ENCODE measurements around the gene ADK. TPM values are rescaled to one million over a fixed set of nuclear protein-coding genes. Genes with fewer than 3 reads are reported as not detected.
"Not testable (repeated sequence)": the region's sequence is repeated elsewhere in the genome, so short reads cannot be mapped to it uniquely, and the experiment has no call there.

Gene ADK
- total and polyA plus RNA-seq, 2 donors (not counting 1 experiment from before 2014, with no cell fraction given): 25.3 to 47.8 TPM

DNA sequence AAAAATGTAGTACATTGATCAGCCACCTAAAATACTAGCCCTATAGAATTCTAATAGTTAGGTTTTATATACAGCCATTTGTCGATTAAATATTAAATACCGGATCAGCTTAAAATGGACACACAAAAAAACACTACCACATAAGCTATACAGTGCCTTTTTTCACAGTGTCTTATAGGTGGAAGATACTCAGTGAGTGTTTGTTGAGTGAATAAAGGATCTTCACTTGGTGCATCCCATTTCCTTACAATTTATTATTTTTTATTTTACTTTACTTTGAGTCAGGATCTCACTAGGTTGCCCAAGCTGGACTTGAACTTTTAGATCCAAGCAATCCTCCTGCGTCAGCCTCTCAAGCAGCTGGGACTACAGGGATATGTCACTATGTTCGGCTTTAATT lies 340.0 kb downstream of the ADK start:
- H3K79me2 ChIP-seq (ENCODE audit: control insufficient read depth, insufficient read depth, low read length): no peaks in the 10 kb centered on the region
- H3K9me3 ChIP-seq (ENCODE audit: control insufficient read depth, insufficient read depth, low read depth, low read length): no peaks in the 10 kb centered on the region
- H3K27me3 ChIP-seq (ENCODE audit: control insufficient read depth, insufficient read depth, low read length): no peaks in the 10 kb centered on the region
- no peak overlapping the region for H3K27ac ChIP-seq (ENCODE audit: insufficient read depth, low read length)
- DNase-seq (ENCODE audit: low read depth in 2 of 2): no peak
- H3K36me3 ChIP-seq (ENCODE audit: control insufficient read depth, insufficient read depth, low read length): no peaks in the 10 kb centered on the region
- no peak overlapping the region for H3K9ac ChIP-seq (ENCODE audit: insufficient read depth, low read length)
- no peak overlapping the region for H2AFZ ChIP-seq (ENCODE audit: low read length)
- no peaks in the 10 kb centered on the region for H4K20me1 ChIP-seq (ENCODE audit: control insufficient read depth, extremely low read depth, insufficient read depth, low read length)
- no peak overlapping the region for H3K4me3 ChIP-seq (replicated peaks in 1 of 4; ENCODE audit: control extremely low read depth in 1 of 4, insufficient read depth in 1 of 4, low read depth in 3 of 4, low read length in 4 of 4)
- no peaks in the 10 kb centered on the region for H3K4me1 ChIP-seq (ENCODE audit: control insufficient read depth, extremely low read depth, insufficient read depth, low read length)
- TF ChIP-seq, protein P1, sequence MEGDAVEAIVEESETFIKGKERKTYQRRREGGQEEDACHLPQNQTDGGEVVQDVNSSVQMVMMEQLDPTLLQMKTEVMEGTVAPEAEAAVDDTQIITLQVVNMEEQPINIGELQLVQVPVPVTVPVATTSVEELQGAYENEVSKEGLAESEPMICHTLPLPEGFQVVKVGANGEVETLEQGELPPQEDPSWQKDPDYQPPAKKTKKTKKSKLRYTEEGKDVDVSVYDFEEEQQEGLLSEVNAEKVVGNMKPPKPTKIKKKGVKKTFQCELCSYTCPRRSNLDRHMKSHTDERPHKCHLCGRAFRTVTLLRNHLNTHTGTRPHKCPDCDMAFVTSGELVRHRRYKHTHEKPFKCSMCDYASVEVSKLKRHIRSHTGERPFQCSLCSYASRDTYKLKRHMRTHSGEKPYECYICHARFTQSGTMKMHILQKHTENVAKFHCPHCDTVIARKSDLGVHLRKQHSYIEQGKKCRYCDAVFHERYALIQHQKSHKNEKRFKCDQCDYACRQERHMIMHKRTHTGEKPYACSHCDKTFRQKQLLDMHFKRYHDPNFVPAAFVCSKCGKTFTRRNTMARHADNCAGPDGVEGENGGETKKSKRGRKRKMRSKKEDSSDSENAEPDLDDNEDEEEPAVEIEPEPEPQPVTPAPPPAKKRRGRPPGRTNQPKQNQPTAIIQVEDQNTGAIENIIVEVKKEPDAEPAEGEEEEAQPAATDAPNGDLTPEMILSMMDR (conservative IDR thresholded peaks at IDR 0.05 in 1 of 2, IDR thresholded peaks at IDR 0.05 in 1 of 2; ENCODE audit: low read depth in 1 of 2, low read length in 2 of 2): no peak
- no peak overlapping the region for H3K4me2 ChIP-seq (ENCODE audit: extremely low read depth, insufficient read depth, low read length)

DNA sequence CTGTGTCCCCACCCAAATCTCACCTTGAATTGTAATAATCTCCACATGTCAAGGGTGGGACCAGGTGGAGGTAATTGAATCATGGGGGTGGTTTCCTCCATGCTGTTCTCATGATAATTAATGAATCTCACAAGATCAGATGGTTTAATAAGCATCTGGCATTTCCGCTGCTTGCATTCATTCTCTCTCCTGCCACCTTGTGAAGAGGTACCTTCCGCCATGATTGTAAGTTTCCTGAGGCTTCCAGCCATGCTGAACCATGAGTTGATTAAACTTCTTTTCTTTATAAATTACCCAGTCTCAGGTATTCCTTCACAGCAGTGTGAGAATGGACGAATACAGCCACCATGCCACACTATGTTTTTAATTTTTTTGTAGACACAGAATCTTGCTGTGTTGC lies 345.3 kb downstream of the ADK start:
- H4K20me1 ChIP-seq (ENCODE audit: control insufficient read depth, extremely low read depth, insufficient read depth, low read length); DNase-seq (ENCODE audit: low read depth in 2 of 2); H3K79me2 ChIP-seq (ENCODE audit: control insufficient read depth, insufficient read depth, low read length); H3K36me3 ChIP-seq (ENCODE audit: control insufficient read depth, insufficient read depth, low read length); H3K9ac ChIP-seq (ENCODE audit: insufficient read depth, low read length); H3K4me3 ChIP-seq (replicated peaks in 1 of 4; ENCODE audit: control extremely low read depth in 1 of 4, insufficient read depth in 1 of 4, low read depth in 3 of 4, low read length in 4 of 4); H3K27ac ChIP-seq (ENCODE audit: insufficient read depth, low read length); H3K27me3 ChIP-seq (ENCODE audit: control insufficient read depth, insufficient read depth, low read length); H3K9me3 ChIP-seq (ENCODE audit: control insufficient read depth, insufficient read depth, low read depth, low read length); H3K4me1 ChIP-seq (ENCODE audit: control insufficient read depth, extremely low read depth, insufficient read depth, low read length); H2AFZ ChIP-seq (ENCODE audit: low read length); H3K4me2 ChIP-seq (ENCODE audit: extremely low read depth, insufficient read depth, low read length): not testable (repeated sequence)

DNA sequence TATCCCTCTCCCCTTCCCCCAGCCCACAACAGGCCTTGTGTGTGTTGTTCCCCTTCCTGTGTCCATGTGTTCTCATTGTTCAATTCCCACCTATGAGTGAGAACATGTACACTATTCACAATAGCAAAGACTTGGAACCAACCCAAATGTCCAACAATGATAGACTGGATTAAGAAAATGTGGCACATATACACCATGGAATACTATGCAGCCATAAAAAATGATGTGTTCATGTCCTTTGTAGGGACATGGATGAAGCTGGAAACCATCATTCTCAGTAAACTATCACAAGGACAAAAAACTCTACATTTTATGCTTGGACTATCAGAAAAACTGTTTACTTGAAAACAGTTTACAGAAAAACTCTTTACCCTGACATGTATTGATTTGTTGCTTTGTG lies 347.6 kb downstream of the ADK start:
- H3K9ac ChIP-seq (ENCODE audit: insufficient read depth, low read length); DNase-seq (ENCODE audit: low read depth in 2 of 2); H3K27me3 ChIP-seq (ENCODE audit: control insufficient read depth, insufficient read depth, low read length); H3K4me2 ChIP-seq (ENCODE audit: extremely low read depth, insufficient read depth, low read length); H3K4me3 ChIP-seq (replicated peaks in 1 of 4; ENCODE audit: control extremely low read depth in 1 of 4, insufficient read depth in 1 of 4, low read depth in 3 of 4, low read length in 4 of 4); H4K20me1 ChIP-seq (ENCODE audit: control insufficient read depth, extremely low read depth, insufficient read depth, low read length); H3K9me3 ChIP-seq (ENCODE audit: control insufficient read depth, insufficient read depth, low read depth, low read length); H2AFZ ChIP-seq (ENCODE audit: low read length); H3K36me3 ChIP-seq (ENCODE audit: control insufficient read depth, insufficient read depth, low read length); H3K79me2 ChIP-seq (ENCODE audit: control insufficient read depth, insufficient read depth, low read length); H3K27ac ChIP-seq (ENCODE audit: insufficient read depth, low read length): not testable (repeated sequence)
- H3K4me1 ChIP-seq (ENCODE audit: control insufficient read depth, extremely low read depth, insufficient read depth, low read length): peaks cover 13% of the 10 kb centered on the region

DNA sequence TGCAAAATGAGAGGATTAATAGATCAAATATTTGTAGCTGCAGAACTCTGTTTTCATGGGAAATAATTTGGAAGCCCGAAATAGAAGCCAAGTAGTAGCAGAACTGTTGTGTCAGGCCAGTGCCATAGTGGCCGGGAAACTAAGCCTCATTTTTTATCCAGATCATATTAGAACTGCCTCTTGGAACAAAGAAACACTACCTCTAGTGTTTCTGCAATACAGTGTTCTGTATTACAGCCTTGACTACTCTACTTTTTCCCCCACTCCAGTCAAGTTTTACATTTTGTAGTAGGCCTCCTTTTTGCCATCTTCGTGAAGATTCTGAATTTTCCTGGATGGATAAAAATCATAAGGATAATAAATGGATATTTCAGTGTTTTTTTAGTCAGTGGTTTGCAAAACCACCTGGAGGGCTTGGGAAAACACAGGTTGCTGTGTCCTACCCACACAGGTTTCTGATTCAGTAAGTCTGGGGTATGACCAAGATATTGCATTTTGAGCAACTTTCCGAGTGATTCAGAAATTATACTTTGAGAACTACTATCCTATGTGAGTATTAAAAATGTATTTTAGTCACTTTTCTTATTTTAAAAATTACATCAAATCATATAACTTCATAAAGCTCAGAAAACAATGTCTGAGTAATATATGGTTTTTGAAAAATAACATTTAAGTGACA lies 349.1 kb downstream of the ADK start:
- H3K36me3 ChIP-seq (ENCODE audit: control insufficient read depth, insufficient read depth, low read length): no peaks in the 10 kb centered on the region
- H3K27ac ChIP-seq (ENCODE audit: insufficient read depth, low read length): peak overlapping the region; percentile 13
- H3K4me1 ChIP-seq (ENCODE audit: control insufficient read depth, extremely low read depth, insufficient read depth, low read length): peaks cover 14% of the 10 kb centered on the region
- H3K4me3 ChIP-seq (replicated peaks in 1 of 4; ENCODE audit: control extremely low read depth in 1 of 4, insufficient read depth in 1 of 4, low read depth in 3 of 4, low read length in 4 of 4): no peak overlapping the region
- no peaks in the 10 kb centered on the region for H3K27me3 ChIP-seq (ENCODE audit: control insufficient read depth, insufficient read depth, low read length)
- H3K4me2 ChIP-seq (ENCODE audit: extremely low read depth, insufficient read depth, low read length): peak overlapping the region; percentile 23
- TF ChIP-seq, protein P1 (conservative IDR thresholded peaks at IDR 0.05 in 1 of 2, IDR thresholded peaks at IDR 0.05 in 1 of 2; ENCODE audit: low read depth in 1 of 2, low read length in 2 of 2): no peak
- TF ChIP-seq EZH2 (IDR thresholded peaks at IDR 0.05; ENCODE audit: low read length, missing control alignments): no peak
- no peaks in the 10 kb centered on the region for H3K9me3 ChIP-seq (ENCODE audit: control insufficient read depth, insufficient read depth, low read depth, low read length)
- H4K20me1 ChIP-seq (ENCODE audit: control insufficient read depth, extremely low read depth, insufficient read depth, low read length): no peaks in the 10 kb centered on the region
- no peaks in the 10 kb centered on the region for H3K79me2 ChIP-seq (ENCODE audit: control insufficient read depth, insufficient read depth, low read length)
- peak in 1 of 2 donors; percentile 6 for DNase-seq (ENCODE audit: low read depth in 2 of 2)
- no peak overlapping the region for H2AFZ ChIP-seq (ENCODE audit: low read length)
- no peak overlapping the region for H3K9ac ChIP-seq (ENCODE audit: insufficient read depth, low read length)

All from fibroblast of lung (primary cell).